WTC11 (cell line): ENCODE data around the gene OTUD1. TPM values are rescaled to one million over a fixed set of nuclear protein-coding genes. Genes with fewer than 3 reads are reported as not detected.

ENCODE experiments used
- ATAC-seq: fragments of 200-7000 bp; cut with Tn5 transposase; 2 replicates; pipeline ENCODE4 v1.10.0; 2021; ENCODE audit warnings: mild to moderate bottlenecking, moderate library complexity
- CTCF ChIA-PET: fragments of 300-600 bp; sonication (Branson Sonifier 250); formaldehyde crosslinking; loops from one replicate; lab custom pipeline; 2021; ENCODE audit warnings: antibody characterized with exemption; lab: Charles Lee
- POLR2A ChIA-PET: fragments of 350-600 bp; sonication (Branson Sonifier 250); formaldehyde crosslinking; loops from one replicate; lab custom pipeline; 2021; ENCODE audit warnings: antibody characterized with exemption; lab: Charles Lee
- DNase-seq: peaks from one replicate; pipeline ENCODE4 v3.0.0; 2021; ENCODE audit warnings: low spot score
- H3K27ac Mint-ChIP-seq: 2 replicates; pipeline ENCODE4 v1.8.0; 2021; ENCODE audit warnings: mixed read lengths
- H3K27me3 Mint-ChIP-seq: 2 replicates; pipeline ENCODE4 v1.8.0; 2021; ENCODE audit warnings: low read depth, mild to moderate bottlenecking, moderate library complexity, mixed read lengths
- H3K36me3 Mint-ChIP-seq: 2 replicates; pipeline ENCODE4 v1.8.0; 2021; ENCODE audit warnings: mixed read lengths
- H3K4me1 Mint-ChIP-seq: 2 replicates; pipeline ENCODE4 v1.8.0; 2022; ENCODE audit warnings: mixed read lengths
- H3K4me3 Mint-ChIP-seq: 2 replicates; pipeline ENCODE4 v1.8.0; 2021; ENCODE audit warnings: mild to moderate bottlenecking, moderate library complexity, mixed read lengths
- H3K9me3 Mint-ChIP-seq: 2 replicates; pipeline ENCODE4 v1.8.0; 2021; ENCODE audit warnings: mixed read lengths
- CDX4 ChIP-seq: fragments of 250-450 bp; sonication (Bioruptor Pico); IDR thresholded peaks from 2 replicates; pipeline ENCODE4 v1.9.0; 2021; ENCODE audit warnings: moderate library complexity, mild to moderate bottlenecking, inconsistent platforms, borderline replicate concordance
- IRF2 ChIP-seq: sonication (generic); formaldehyde crosslinking; IDR thresholded peaks from 2 replicates; pipeline ENCODE4 v1.8.0; 2022; ENCODE audit warnings: low read depth, missing genetic modification reagents, borderline replicate concordance
- NR1H2 ChIP-seq: sonication (generic); formaldehyde crosslinking; IDR thresholded peaks from 2 replicates; pipeline ENCODE4 v1.9.0; 2021; ENCODE audit warnings: mild to moderate bottlenecking, moderate library complexity, missing genetic modification reagents
- NR2C2 ChIP-seq: sonication (generic); formaldehyde crosslinking; IDR thresholded peaks from 2 replicates; pipeline ENCODE4 v1.8.0; 2022; ENCODE audit warnings: mild to moderate bottlenecking, missing genetic modification reagents
- PRRX2 ChIP-seq: fragments of 250-450 bp; sonication (Bioruptor Pico); IDR thresholded peaks from 2 replicates; pipeline ENCODE4 v1.8.0; 2021; ENCODE audit warnings: mild to moderate bottlenecking
- SMAD4 ChIP-seq: sonication (generic); formaldehyde crosslinking; IDR thresholded peaks from 2 replicates; pipeline ENCODE4 v1.8.0; 2022; ENCODE audit warnings: mild to moderate bottlenecking, missing genetic modification reagents
- ZNF423 ChIP-seq: fragments of 250-450 bp; sonication (Bioruptor Pico); IDR thresholded peaks from 2 replicates; pipeline ENCODE4 v2.1.2; 2022; ENCODE audit warnings: mild to moderate bottlenecking, moderate library complexity
- microRNA-seq: library from miRNA; unstranded; fragments of <30 nt; microRNA quantifications from one replicate; pipeline ENCODE4 v1.2.0, GENCODE V29; 2022; ENCODE audit warnings: borderline number of aligned reads
- total RNA-seq: library from RNA; stranded (reverse); gene quantifications from 3 replicates; pipeline ENCODE4 v1.2.3, GENCODE V29; 2021

The OTUD1 gene
- total RNA-seq, 1 experiment from 2014 or later, result 9.0 TPM

DNA sequence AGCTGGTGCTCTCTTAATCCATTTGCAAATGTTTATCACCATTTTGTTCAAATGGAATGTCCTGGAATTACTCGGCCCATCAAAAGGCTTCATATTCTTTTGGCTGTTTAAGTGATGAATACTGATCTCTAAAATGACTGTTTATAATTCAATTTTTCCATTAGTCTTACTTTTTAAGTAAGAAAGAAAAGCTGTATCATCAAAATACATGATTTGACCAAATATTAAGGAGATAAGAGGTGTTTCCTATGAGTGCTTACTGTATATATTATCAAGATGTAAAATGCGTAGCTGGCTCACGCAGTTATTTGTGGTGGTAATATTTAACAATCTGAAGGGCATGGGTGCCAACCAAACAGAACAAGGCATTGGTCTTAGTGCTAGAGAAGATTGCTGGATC lies 51.2 kb downstream of the OTUD1 start:
- CTCF ChIA-PET, result no interaction called here
- Mint-ChIP-seq H3K27me3 (no peaks in the 10 kb centered on the region), H3K27ac (no peak overlapping the region), H3K4me1 (no peaks in the 10 kb centered on the region), H3K9me3 (no peaks in the 10 kb centered on the region; the same call in 1 of the 2 replicates), H3K4me3 (no peak overlapping the region), H3K36me3 (no peaks in the 10 kb centered on the region)
- POLR2A ChIA-PET, result no interaction called here
- DNase-seq (no peak), ATAC-seq (no peak)
- TF ChIP-seq ZNF423 (CRISPR knock-in tag) (no peak), PRRX2 (CRISPR knock-in tag) (no peak), CDX4 (CRISPR knock-in tag) (no peak), SMAD4 (no peak), IRF2 (no peak), NR1H2 (CRISPR knock-in tag) (no peak), NR2C2 (CRISPR knock-in tag) (no peak)

Small RNA genes within 50 kb of the gene (microRNA-seq; reads per million reads assigned to microRNA genes)
- not detected for gene MIR1254-2

Other genes starting within 250 kb of the OTUD1 start
- 0.11 TPM in 1 of 3 replicates, not detected in the others for gene PTF1A, start 246.8 kb upstream of the OTUD1 start, total RNA-seq
- 0.07 TPM in 1 of 3 replicates, not detected in the others for gene C10orf67, start 94.3 kb upstream of the OTUD1 start, total RNA-seq